GM12875 (cell line): ENCODE results near the gene ZNF407.

Experiments used
- H3K4me3 ChIP-seq: one replicate; pipeline ENCODE4 v1.5.1; 2011; ENCODE audit warnings: low read depth, low read length, control low read depth
- TF ChIP-seq, protein P1 (sequence below): IDR thresholded peaks from 2 replicates; pipeline ENCODE4 v1.5.1; 2011; ENCODE audit warnings: low read depth, mild to moderate bottlenecking, control low read depth, inconsistent platforms, low read length, moderate library complexity, borderline replicate concordance; ENCODE audit not compliant: insufficient read depth

Gene ZNF407

GRCh38 chr18:75044791-75045190 lies 447.1 kb downstream of the ZNF407 start:
- H3K4me3 ChIP-seq, result no peak overlapping the region
- TF ChIP-seq, protein P1, sequence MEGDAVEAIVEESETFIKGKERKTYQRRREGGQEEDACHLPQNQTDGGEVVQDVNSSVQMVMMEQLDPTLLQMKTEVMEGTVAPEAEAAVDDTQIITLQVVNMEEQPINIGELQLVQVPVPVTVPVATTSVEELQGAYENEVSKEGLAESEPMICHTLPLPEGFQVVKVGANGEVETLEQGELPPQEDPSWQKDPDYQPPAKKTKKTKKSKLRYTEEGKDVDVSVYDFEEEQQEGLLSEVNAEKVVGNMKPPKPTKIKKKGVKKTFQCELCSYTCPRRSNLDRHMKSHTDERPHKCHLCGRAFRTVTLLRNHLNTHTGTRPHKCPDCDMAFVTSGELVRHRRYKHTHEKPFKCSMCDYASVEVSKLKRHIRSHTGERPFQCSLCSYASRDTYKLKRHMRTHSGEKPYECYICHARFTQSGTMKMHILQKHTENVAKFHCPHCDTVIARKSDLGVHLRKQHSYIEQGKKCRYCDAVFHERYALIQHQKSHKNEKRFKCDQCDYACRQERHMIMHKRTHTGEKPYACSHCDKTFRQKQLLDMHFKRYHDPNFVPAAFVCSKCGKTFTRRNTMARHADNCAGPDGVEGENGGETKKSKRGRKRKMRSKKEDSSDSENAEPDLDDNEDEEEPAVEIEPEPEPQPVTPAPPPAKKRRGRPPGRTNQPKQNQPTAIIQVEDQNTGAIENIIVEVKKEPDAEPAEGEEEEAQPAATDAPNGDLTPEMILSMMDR, result no peak

- H3K4me3 ChIP-seq, result no peak overlapping the region
- TF ChIP-seq, protein P1, result no peak
Measured at GRCh38 chr18:75045272-75045671, 447.6 kb downstream of the ZNF407 start.

- H3K4me3 ChIP-seq, result no peak overlapping the region
- TF ChIP-seq, protein P1, result no peak
Measured at GRCh38 chr18:75047240-75047961, 449.7 kb downstream of the ZNF407 start.

- TF ChIP-seq, protein P1, result no peak
- no peak overlapping the region for H3K4me3 ChIP-seq
Measured at GRCh38 chr18:75048776-75049454, 451.2 kb downstream of the ZNF407 start.

DNA sequence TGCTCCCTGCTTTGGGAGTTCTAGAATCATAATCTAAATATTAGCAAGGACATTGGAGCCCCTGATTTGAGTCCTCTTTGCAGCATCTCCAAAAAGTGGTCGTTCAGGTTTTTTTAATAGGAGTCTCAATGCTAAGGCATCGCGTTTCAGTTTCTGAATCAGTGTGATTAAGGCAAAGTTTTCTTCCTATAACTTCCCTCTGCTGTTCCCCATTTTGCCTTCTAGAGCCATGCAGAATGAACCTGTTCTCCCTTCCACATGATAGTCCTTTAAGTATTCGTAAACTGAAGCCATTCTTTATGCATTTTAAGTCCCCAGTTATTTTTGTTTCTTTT lies 451.8 kb downstream of the ZNF407 start:
- H3K4me3 ChIP-seq, result no peak overlapping the region
- TF ChIP-seq, protein P1, result no peak

GRCh38 chr18:75051757-75052156 lies 454.1 kb downstream of the ZNF407 start:
- TF ChIP-seq, protein P1, result no peak
- no peak overlapping the region for H3K4me3 ChIP-seq

GRCh38 chr18:75052475-75052874 lies 454.8 kb downstream of the ZNF407 start:
- H3K4me3 ChIP-seq, result no peak overlapping the region
- TF ChIP-seq, protein P1, result no peak
